GM12878 (cell line): ENCODE data around the gene SLC6A20. TPM values are rescaled to one million over a fixed set of nuclear protein-coding genes. Genes with fewer than 3 reads are reported as not detected.

ENCODE experiments used
- ATAC-seq: fragments of 200-7000 bp; cut with Tn5 transposase; 3 replicates; pipeline ENCODE4 v1.9.1; 2020; ENCODE audit warnings: mild to moderate bottlenecking, moderate library complexity
- BruUV-seq: library from RNA; stranded (reverse); fragments of 400-500 nt; replicated peaks from 2 replicates; lab custom pipeline; 2021; lab: Mats Ljungman, UMichigan
- CTCF ChIA-PET: fragments of 300-600 bp; sonication (Branson Sonifier 250); formaldehyde crosslinking; extraction: SDS; loops from one replicate; lab custom pipeline; 2021; ENCODE audit warnings: inconsistent platforms; lab: Yijun Ruan, JAX
- POLR2A ChIA-PET: fragments of 350-600 bp; formaldehyde crosslinking; extraction: SDS; loops from one replicate; lab custom pipeline; 2021; ENCODE audit warnings: inconsistent platforms; lab: Charles Lee
- RAD21 ChIA-PET: fragments of 300-600 bp; sonication (Branson Sonifier 250); formaldehyde crosslinking; loops from one replicate; lab custom pipeline; 2023; ENCODE audit warnings: antibody characterized with exemption; ENCODE audit not compliant: unreplicated experiment; lab: Charles Lee
- SMC1A ChIA-PET: fragments of 300-600 bp; sonication (Branson Sonifier 250); formaldehyde crosslinking; loops from one replicate; lab custom pipeline; 2023; ENCODE audit not compliant: unreplicated experiment, uncharacterized antibody; lab: Charles Lee
- DNase-seq: peaks from one replicate; pipeline ENCODE4 v3.0.0-alpha.2; 2011; ENCODE audit warnings: low read depth, low spot score
- FAIRE-seq: peaks from 3 replicates; lab custom pipeline; 2011; peaks lifted over from hg19 to GRCh38; lab: Jason Lieb, UNC
- H2AFZ ChIP-seq: 2 replicates; pipeline ENCODE4 v1.6.0; 2011; ENCODE audit warnings: low read depth, low read length, control low read depth; ENCODE audit not compliant: control insufficient read depth
- H3K27ac ChIP-seq: 2 replicates; pipeline ENCODE4 v1.5.1; 2011; ENCODE audit warnings: control low read depth; ENCODE audit not compliant: control insufficient read depth, insufficient read depth
- H3K27me3 ChIP-seq, 2 experiments: replicated peaks in 1 of 2; 2 replicates each; pipeline versions ENCODE4 v1.6.0 to v1.6.1; 2011; ENCODE audit warnings: low read length in 1 of 2; ENCODE audit not compliant: control insufficient read depth in 2 of 2, insufficient read depth in 2 of 2
- H3K36me3 ChIP-seq, 2 experiments: 2 replicates each; pipeline ENCODE4 v1.5.1; 2011; ENCODE audit warnings: low read length in 1 of 2; ENCODE audit not compliant: control insufficient read depth in 2 of 2, insufficient read depth in 2 of 2
- H3K4me1 ChIP-seq: 2 replicates; pipeline ENCODE4 v1.6.1; 2011; ENCODE audit warnings: mild to moderate bottlenecking, low read length, moderate library complexity, mixed read lengths; ENCODE audit not compliant: control insufficient read depth, insufficient read depth
- H3K4me2 ChIP-seq: 2 replicates; pipeline ENCODE4 v1.6.0; 2011; ENCODE audit warnings: control low read depth; ENCODE audit not compliant: control insufficient read depth, insufficient read depth
- H3K4me3 ChIP-seq: fragments of 200-600 bp; sonication (generic); 2 replicates; pipeline ENCODE4 v1.5.1; 2016
- H3K79me2 ChIP-seq: 2 replicates; pipeline ENCODE4 v1.6.0; 2011; ENCODE audit warnings: low read length; ENCODE audit not compliant: control insufficient read depth, insufficient read depth
- H3K9ac ChIP-seq: 2 replicates; pipeline ENCODE4 v1.8.0; 2011; ENCODE audit warnings: low read length, control low read depth, mixed read lengths; ENCODE audit not compliant: control insufficient read depth, insufficient read depth
- H3K9me3 ChIP-seq: replicated peaks from 3 replicates; pipeline ENCODE4 v1.5.1; 2011; ENCODE audit warnings: mild to moderate bottlenecking, low read length; ENCODE audit not compliant: control insufficient read depth, insufficient read depth
- H4K20me1 ChIP-seq: 2 replicates; pipeline ENCODE4 v1.6.0; 2011; ENCODE audit not compliant: control insufficient read depth, insufficient read depth
- CEBPB ChIP-seq, 2 experiments: fragments of 150-350 bp in 1 of 2; IDR thresholded peaks; 2 replicates each; pipeline ENCODE4 v1.6.1; 2012 to 2014; ENCODE audit warnings: low read depth in 2 of 2, low read length in 2 of 2, borderline replicate concordance in 1 of 2, inconsistent platforms in 1 of 2
- EED ChIP-seq: sonication (generic); IDR thresholded peaks from 2 replicates; pipeline ENCODE4 v1.6.1; 2016; ENCODE audit warnings: antibody characterized with exemption, low read depth
- GABPA ChIP-seq: IDR thresholded peaks from 2 replicates; pipeline ENCODE4 v1.6.1; 2014; ENCODE audit warnings: antibody characterized with exemption, low read depth, mild to moderate bottlenecking, inconsistent platforms
- JUNB ChIP-seq: IDR thresholded peaks from 2 replicates; pipeline ENCODE4 v1.6.1; 2016; ENCODE audit warnings: antibody characterized with exemption, mild to moderate bottlenecking
- MLLT1 ChIP-seq: fragments of 450-650 bp; IDR thresholded peaks from 2 replicates; pipeline ENCODE4 v1.6.1; 2016; ENCODE audit warnings: mild to moderate bottlenecking
- MXI1 ChIP-seq: fragments of 150-350 bp; IDR thresholded peaks from 2 replicates; pipeline ENCODE4 v1.6.1; 2011; ENCODE audit warnings: low read depth, mild to moderate bottlenecking, inconsistent platforms, low read length, improper control_type of control experiment
- STAT3 ChIP-seq: IDR thresholded peaks from 2 replicates; pipeline ENCODE4 v1.6.1; 2011; ENCODE audit warnings: low read depth, low read length, improper control_type of control experiment
- TBL1XR1 ChIP-seq: IDR thresholded peaks from 2 replicates; pipeline ENCODE4 v1.6.1; 2012; ENCODE audit warnings: low read depth, low read length, improper control_type of control experiment
- ZNF207 ChIP-seq: fragments of 450-650 bp; IDR thresholded peaks from 2 replicates; pipeline ENCODE4 v1.6.1; 2014; ENCODE audit warnings: antibody characterized with exemption, mild to moderate bottlenecking, borderline replicate concordance
- ZNF622 ChIP-seq: fragments of 450-650 bp; IDR thresholded peaks from 2 replicates; pipeline ENCODE4 v1.6.1; 2017; ENCODE audit warnings: mild to moderate bottlenecking, inconsistent platforms
- WGBS: methylation state at CpG from one replicate; pipeline ENCODE4 v1.1.6; 2016; ENCODE audit warnings: low lambda C conversion rate; ENCODE audit not compliant: insufficient replicate concordance, insufficient coverage; ENCODE audit errors: missing lambda C conversion rate; 5-methylcytosine and 5-hydroxymethylcytosine counted together
- in situ Hi-C: fragments of 300-500 bp; cut with MboI; formaldehyde crosslinking; loops from 9 replicates; pipeline ENCODE4 v1.14.3; 2018; ENCODE audit warnings: mixed read lengths
- intact Hi-C: fragments of 100-400 bp; cut with micrococcal nuclease; formaldehyde crosslinking; loops from one replicate; pipeline ENCODE4 v1.14.2; 2022; ENCODE audit not compliant: unreplicated experiment
- polyA plus RNA-seq, 11 experiments: library from polyadenylated mRNA; depleted of rRNA in 4 of 11; unstranded in 6 of 11; stranded (reverse) in 5 of 11; fragments of >200 nt; fragmentation: Nextera tagmentation in 4 of 11; fragmentation: Illumina TruSeq in 1 of 11; extraction: Ambion mirVana in 4 of 11; extraction: Trizol in 1 of 11; gene quantifications; 1 replicate in 1 of 11; 2 replicates in 10 of 11; pipeline versions ENCODE4 v1.2.1 to v1.2.3, GENCODE V29; 2011 to 2016; ENCODE audit warnings: inconsistent platforms in 2 of 11, missing spikeins in 2 of 11, low read depth in 1 of 11
- total RNA-seq, 4 experiments: library from RNA; depleted of rRNA in 3 of 4; stranded (reverse); fragments of >200 nt in 3 of 4; fragmentation: Illumina TruSeq in 1 of 4; extraction: Trizol in 1 of 4; gene quantifications; 2 replicates each; pipeline versions ENCODE4 v1.2.1 to v1.2.3, GENCODE V29; 2013 to 2021
- TF ChIP-seq, protein P1 (sequence below): IDR thresholded peaks from 2 replicates; pipeline ENCODE4 v1.6.1; 2011; ENCODE audit warnings: low read depth, mild to moderate bottlenecking, low read length, moderate library complexity, borderline replicate concordance; ENCODE audit errors: extremely low read depth

SLC6A20 gene
- total and polyA plus RNA-seq, 10 of the 15 experiments (the other 5 are each of a cell fraction or from before 2014, with no cell fraction given): 0.31 to 4.1 (median 1.1) TPM

DNA sequence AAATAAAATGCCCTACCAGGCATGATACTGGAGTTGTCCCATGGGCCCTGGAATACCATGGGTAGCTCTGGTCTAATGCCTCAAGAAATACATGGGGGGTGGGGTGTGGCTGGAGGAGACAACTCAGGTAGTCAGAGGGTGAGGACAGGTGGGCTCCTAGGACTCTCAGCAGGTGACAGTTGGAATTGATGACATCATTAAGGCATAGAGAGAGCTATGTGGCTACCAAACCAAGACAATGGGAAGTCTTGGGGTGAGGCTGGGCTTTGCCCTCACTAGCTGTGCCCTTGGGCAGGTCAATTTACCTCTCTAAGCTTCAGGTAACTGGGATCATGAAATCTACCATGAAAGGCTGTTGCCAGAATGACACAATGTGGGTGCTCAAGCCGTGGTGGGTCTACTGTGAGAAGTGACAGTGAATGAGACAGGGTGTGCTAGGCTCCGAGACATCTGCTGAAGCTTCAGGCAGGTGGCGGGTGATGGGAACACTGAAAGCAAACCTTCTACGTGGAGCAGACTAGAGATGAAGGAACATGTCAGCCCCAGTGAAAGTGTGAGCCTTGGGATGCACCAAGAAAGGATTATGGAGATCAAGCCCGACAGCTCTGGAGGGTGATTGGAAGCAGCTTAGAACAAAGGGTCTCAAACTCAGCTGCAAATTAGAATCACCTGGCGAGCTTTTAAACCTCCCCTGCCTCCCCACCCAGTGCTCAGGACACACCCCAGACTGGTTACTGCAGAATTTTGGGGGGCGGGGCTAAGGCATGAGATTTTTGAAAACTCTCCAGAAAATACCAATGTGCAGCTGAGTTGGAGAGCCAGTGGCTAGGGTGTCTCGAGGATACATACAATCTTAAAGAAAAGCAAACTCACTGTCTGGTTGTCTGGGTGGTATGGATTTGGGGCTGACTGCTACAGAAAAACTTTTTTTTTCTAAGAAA is 21.5 kb downstream of the SLC6A20 start:
- H3K27me3 ChIP-seq: peaks cover 0 to 2% of the 10 kb centered on the region in 2 experiments; a peak in 1 of 4 replicates
- ATAC-seq: no peak
- in situ Hi-C loops: no loop called here
- no peak overlapping the region for H3K4me2 ChIP-seq
- ChIA-PET SMC1A (interaction anchor here (0.7 to 1.1 kb wide), 3 partner anchors 26 to 264 kb away, joined by 3 to 5 read pairs (median 4); no protein-coding TSS in a partner anchor), POLR2A (no interaction called here), RAD21 (interaction anchor here (0.6 kb wide), 1 partner anchor 425 kb away, joined by 4 read pairs; no protein-coding TSS in a partner anchor)
- H3K79me2 ChIP-seq: no peaks in the 10 kb centered on the region
- no peak overlapping the region for H3K27ac ChIP-seq
- no peak overlapping the region for H3K4me3 ChIP-seq
- no peaks in the 10 kb centered on the region for H4K20me1 ChIP-seq
- no peak overlapping the region for H2AFZ ChIP-seq
- 43% methylated on average over 8 of the region's 8 CpGs for WGBS
- H3K36me3 ChIP-seq: no peaks in the 10 kb centered on the region
- DNase-seq: no peak
- no peak for FAIRE-seq
- no peaks in the 10 kb centered on the region for H3K9me3 ChIP-seq
- H3K4me1 ChIP-seq: no peaks in the 10 kb centered on the region
- H3K9ac ChIP-seq: no peak overlapping the region
- BruUV-seq: no TSS peak
- intact Hi-C loops: no loop called here
- TF ChIP-seq EED: no peak
- no peak for TF ChIP-seq STAT3
- no peak for TF ChIP-seq ZNF622
- TF ChIP-seq GABPA: no peak
- TF ChIP-seq, protein P1, sequence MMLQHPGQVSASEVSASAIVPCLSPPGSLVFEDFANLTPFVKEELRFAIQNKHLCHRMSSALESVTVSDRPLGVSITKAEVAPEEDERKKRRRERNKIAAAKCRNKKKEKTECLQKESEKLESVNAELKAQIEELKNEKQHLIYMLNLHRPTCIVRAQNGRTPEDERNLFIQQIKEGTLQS: no peak
- TF ChIP-seq CEBPB (IDR thresholded peaks at IDR 0.05; ENCODE audit: borderline replicate concordance in 1 of 2, low read depth in 2 of 2, low read length in 2 of 2): no peak
- TF ChIP-seq TBL1XR1: no peak
- no peak for TF ChIP-seq JUNB
- TF ChIP-seq MXI1: no peak
- TF ChIP-seq ZNF207: no peak
- TF ChIP-seq MLLT1: no peak
- TF ChIP-seq, all 136 proteins: peak for 0
- CTCF ChIA-PET: interaction anchor here (0.6 to 2.0 kb wide), 4 partner anchors 155 to 304 kb away, joined by 3 to 6 read pairs (median 3); no protein-coding TSS in a partner anchor
